PC-3 (cell line): ENCODE data around the gene ZNF79. TPM values are rescaled to one million over a fixed set of nuclear protein-coding genes. Genes with fewer than 3 reads are reported as not detected.

ENCODE experiments used
- ATAC-seq: fragments of 200-7000 bp; cut with Tn5 transposase; 2 replicates; pipeline ENCODE4 v1.9.1; 2020; ENCODE audit warnings: mild to moderate bottlenecking, moderate library complexity
- BruUV-seq: library from RNA; stranded (reverse); fragments of 400-500 nt; replicated peaks from 2 replicates; lab custom pipeline; 2021; lab: Mats Ljungman, UMichigan
- CTCF ChIA-PET: fragments of 300-600 bp; sonication (Branson Sonifier 250); formaldehyde crosslinking; loops from one replicate; lab custom pipeline; 2022; ENCODE audit warnings: antibody characterized with exemption; lab: Charles Lee
- POLR2A ChIA-PET: fragments of 300-600 bp; sonication (Branson Sonifier 250); formaldehyde crosslinking; loops from one replicate; lab custom pipeline; 2022; ENCODE audit warnings: antibody characterized with exemption; ENCODE audit not compliant: unreplicated experiment; lab: Charles Lee
- DNase-seq: peaks from one replicate; pipeline ENCODE4 v3.0.0-alpha.2; 2015
- H2AFZ ChIP-seq: fragments of 300-600 bp; sonication (generic); 2 replicates; pipeline ENCODE4 v1.6.0; 2016; ENCODE audit warnings: antibody characterized with exemption, low read length
- H3F3A ChIP-seq: fragments of 300-600 bp; sonication (generic); one replicate; pipeline ENCODE4 v1.6.0; 2017; ENCODE audit warnings: antibody characterized with exemption, low read length, control low read depth, mild to moderate bottlenecking; ENCODE audit not compliant: unreplicated experiment
- H3K27ac ChIP-seq: fragments of 300-600 bp; sonication (generic); 2 replicates; pipeline ENCODE4 v1.5.1; 2016; ENCODE audit warnings: mild to moderate bottlenecking, low read length
- H3K27me3 ChIP-seq: fragments of 300-600 bp; sonication (generic); 2 replicates; pipeline ENCODE4 v1.6.1; 2016; ENCODE audit warnings: low read length, mixed read lengths
- H3K36me3 ChIP-seq: fragments of 300-600 bp; sonication (generic); 2 replicates; pipeline ENCODE4 v1.6.1; 2016; ENCODE audit warnings: low read depth, mixed run types, low read length, mixed read lengths
- H3K4me1 ChIP-seq: fragments of 300-600 bp; sonication (generic); 2 replicates; pipeline ENCODE4 v1.5.1; 2016; ENCODE audit warnings: low read length; ENCODE audit not compliant: insufficient read depth
- H3K4me2 ChIP-seq: fragments of 300-600 bp; sonication (generic); 2 replicates; pipeline ENCODE4 v1.6.0; 2016; ENCODE audit warnings: low read length
- H3K4me3 ChIP-seq: fragments of 300-600 bp; sonication (generic); 2 replicates; pipeline ENCODE4 v1.5.1; 2016; ENCODE audit warnings: mild to moderate bottlenecking, low read length, mixed read lengths
- H3K79me2 ChIP-seq: fragments of 300-600 bp; sonication (generic); 2 replicates; pipeline ENCODE4 v1.6.1; 2017; ENCODE audit warnings: low read length, mixed read lengths
- H3K9ac ChIP-seq: fragments of 300-600 bp; sonication (generic); 2 replicates; pipeline ENCODE4 v1.6.0; 2016; ENCODE audit warnings: mild to moderate bottlenecking, low read length
- H3K9me2 ChIP-seq: fragments of 300-600 bp; sonication (generic); replicated peaks from 2 replicates; pipeline ENCODE4 v1.6.1; 2016; ENCODE audit warnings: mixed run types, low read length, mixed read lengths
- H3K9me3 ChIP-seq: fragments of 300-600 bp; sonication (generic); 2 replicates; pipeline ENCODE4 v1.6.1; 2016; ENCODE audit warnings: low read length, mixed read lengths
- H4K20me1 ChIP-seq: fragments of 300-600 bp; sonication (generic); 2 replicates; pipeline ENCODE4 v1.6.1; 2016; ENCODE audit warnings: low read length, mixed read lengths
- CTCF ChIP-seq: fragments of 300-600 bp; sonication (generic); conservative IDR thresholded peaks from 2 replicates; pipeline ENCODE4 v1.5.1; 2017; ENCODE audit warnings: antibody characterized with exemption, low read depth, mild to moderate bottlenecking, low read length
- EZH2 ChIP-seq: fragments of 300-600 bp; sonication (generic); IDR thresholded peaks from one replicate; pipeline ENCODE4 v1.6.1; 2017; ENCODE audit warnings: antibody characterized with exemption, mild to moderate bottlenecking, low read length; ENCODE audit not compliant: unreplicated experiment
- EZH2phosphoT487 ChIP-seq: fragments of 300-600 bp; sonication (generic); IDR thresholded peaks from 2 replicates; pipeline ENCODE4 v1.6.1; 2018; ENCODE audit warnings: mild to moderate bottlenecking, antibody characterized with exemption, low read length, borderline replicate concordance
- intact Hi-C: fragments of 100-400 bp; cut with micrococcal nuclease; formaldehyde crosslinking; loops from 2 replicates; pipeline ENCODE4 v1.9.0; 2023
- total RNA-seq: library from RNA; depleted of rRNA; stranded (reverse); fragments of >200 nt; gene quantifications from 2 replicates; pipeline ENCODE4 v1.2.3, GENCODE V29; 2014

ZNF79 gene
- total RNA-seq, 1 experiment from 2014 or later: 4.9 TPM

DNA sequence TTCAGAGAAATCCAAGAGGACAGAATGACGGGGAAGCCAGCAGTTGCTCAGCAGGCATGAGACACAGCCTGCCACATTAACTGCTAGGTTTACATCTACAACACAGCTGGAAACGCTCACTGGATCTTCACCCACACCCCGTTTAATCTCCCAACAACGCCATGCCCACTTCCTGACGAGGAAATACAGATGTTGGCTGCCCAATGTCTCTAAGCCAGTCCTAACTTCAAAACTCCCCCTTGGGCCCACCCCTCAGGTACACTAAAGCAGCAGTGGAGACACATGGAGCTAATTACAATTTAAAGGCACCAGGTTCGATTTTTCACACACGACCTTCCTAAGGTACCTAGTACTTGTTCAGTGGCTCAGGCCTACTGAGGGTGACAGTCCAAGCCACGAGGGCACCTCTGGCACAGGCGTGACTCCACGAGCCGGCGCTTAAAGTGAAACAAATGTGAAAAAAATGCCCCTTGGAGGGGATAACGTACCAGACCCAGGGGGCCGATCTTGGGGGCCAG is 26.1 kb downstream of the ZNF79 start:
- Histone ChIP-seq H2AFZ (no peak overlapping the region), H4K20me1 (peaks cover 50% of the 10 kb centered on the region), H3K79me2 (peaks cover 46% of the 10 kb centered on the region), H3K4me2 (peak overlapping the region; percentile 99), H3K27me3 (no peaks in the 10 kb centered on the region), H3K27ac (peak overlapping the region; percentile 78), H3K36me3 (peaks cover 42% of the 10 kb centered on the region), H3K4me3 (peak overlapping the region; percentile 84), H3K9me3 (no peaks in the 10 kb centered on the region), H3K4me1 (peaks cover 13% of the 10 kb centered on the region), H3F3A (peaks cover 7% of the 10 kb centered on the region), H3K9ac (peak overlapping the region; percentile 98), H3K9me2 (no peaks in the 10 kb centered on the region)
- ATAC-seq (no peak), DNase-seq (no peak)
- ChIA-PET POLR2A (no interaction called here), CTCF (no interaction called here)
- no TSS peak for BruUV-seq
- intact Hi-C loops: no loop called here
- TF ChIP-seq CTCF (no peak), EZH2phosphoT487 (no peak), EZH2 (no peak)

DNA sequence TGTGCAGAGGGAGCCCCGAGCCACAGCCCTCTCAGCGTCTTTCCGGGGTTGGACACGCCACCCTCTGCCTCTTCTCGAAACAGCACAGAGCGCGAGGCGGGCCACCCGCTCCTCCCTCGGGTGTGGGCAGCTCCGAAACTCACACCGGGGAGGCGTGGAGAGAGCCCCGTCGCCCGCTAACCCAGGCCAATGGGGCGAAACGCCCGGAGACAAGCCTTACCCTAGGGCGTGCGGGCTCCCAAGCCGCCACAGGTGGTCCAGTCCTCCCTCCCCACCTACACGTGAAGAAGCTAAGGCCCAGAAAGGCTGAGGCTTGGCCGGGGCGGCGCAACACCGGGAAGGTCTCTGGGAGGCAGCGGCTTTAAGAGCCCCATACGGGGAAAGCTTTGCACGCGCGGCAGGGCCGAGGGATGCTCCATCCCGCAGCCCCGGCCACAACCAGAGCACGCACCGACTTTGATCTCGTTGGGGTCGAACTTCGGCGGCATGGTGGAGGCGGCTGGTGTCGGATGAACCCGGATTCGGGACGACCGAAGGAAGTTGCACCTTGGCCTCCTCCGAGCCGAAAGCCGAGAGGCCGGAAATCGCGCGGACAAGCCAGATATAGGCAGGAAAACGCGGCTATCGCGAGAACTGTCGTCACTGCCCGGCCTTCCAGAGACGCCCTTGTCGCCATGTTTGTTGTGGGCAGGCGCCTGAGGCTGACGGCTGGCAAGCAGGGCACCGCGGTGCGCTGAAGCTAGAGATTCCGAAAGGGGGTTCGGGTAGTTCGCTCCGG is 26.8 kb downstream of the ZNF79 start, which contains the start of the genes LRSAM1 and RPL12:
LRSAM1 (plus strand) TSS at position 681 of the 778 bp plus-strand sequence. CDS start 3,018 bp downstream, outside the sequence.
RPL12 (minus strand) TSS at position 577 of the 778 bp plus-strand sequence; CDS start at position 488, 89 bp downstream.
- Histone ChIP-seq H3K4me3 (peak within 1 kb of the TSS; percentile 84), H3K79me2 (peaks cover 46% of the 10 kb centered on the region), H4K20me1 (peaks cover 49% of the 10 kb centered on the region), H3K36me3 (peaks cover 42% of the 10 kb centered on the region), H3K4me2 (peak within 1 kb of the TSS; percentile 99), H3K9ac (peak within 1 kb of the TSS; percentile 98), H3K9me2 (no peaks in the 10 kb centered on the region), H2AFZ (peak within 1 kb of the TSS; percentile 88), H3F3A (peaks cover 7% of the 10 kb centered on the region), H3K27ac (peak within 1 kb of the TSS; percentile 78), H3K27me3 (no peaks in the 10 kb centered on the region), H3K9me3 (no peaks in the 10 kb centered on the region), H3K4me1 (peaks cover 13% of the 10 kb centered on the region)
- ATAC-seq (peak; percentile 58), DNase-seq (peak; percentile 91)
- TSS peak; percentile 47 for BruUV-seq
- ChIA-PET CTCF (interaction anchor here (0.6 kb wide), 1 partner anchor 63 kb away, joined by 3 read pairs; no protein-coding TSS in a partner anchor), POLR2A (interaction anchor here (0.6 to 1.0 kb wide), 2 partner anchors 27 to 55 kb away, joined by 3 read pairs; partner anchors contain the start of gene ZNF79)
- intact Hi-C loops: loop anchor here (1.0 kb wide), 1 partner anchor 27 kb away; the partner anchor contains the start of gene ZNF79
- TF ChIP-seq EZH2 (no peak), CTCF (no peak), EZH2phosphoT487 (no peak)
